A549 (cell line): ENCODE results near the gene RBM47. TPM values are rescaled to one million over a fixed set of nuclear protein-coding genes. Genes with fewer than 3 reads are reported as not detected.

Source experiments
- ATAC-seq, 2 experiments: fragments of 200-7000 bp in 1 of 2; fragments of >200 bp in 1 of 2; cut with Nextera tagmentation in 1 of 2; cut with Tn5 transposase in 1 of 2; 3 replicates each; pipeline versions ENCODE4 v1.8.0 to v1.9.1; 2018 to 2020; ENCODE audit warnings: mild to moderate bottlenecking in 1 of 2, moderate library complexity in 1 of 2
- CTCF ChIA-PET: fragments of 300-600 bp; sonication (Branson Sonifier 250); formaldehyde crosslinking; extraction: SDS; loops from one replicate; lab custom pipeline; 2021; ENCODE audit warnings: antibody characterized with exemption, inconsistent platforms; lab: Yijun Ruan, JAX
- POLR2A ChIA-PET: fragments of 350-600 bp; formaldehyde crosslinking; extraction: SDS; loops from one replicate; lab custom pipeline; 2021; ENCODE audit warnings: antibody characterized with exemption, inconsistent platforms; lab: Yijun Ruan, JAX
- DNase-seq, 2 experiments: peaks; one replicate each; pipeline versions ENCODE4 v3.0.0 to v3.0.0-alpha.2; 2011 to 2016; ENCODE audit warnings: low read depth in 1 of 2, low spot score in 1 of 2
- FAIRE-seq: peaks from 2 replicates; lab custom pipeline; 2011; peaks lifted over from hg19 to GRCh38; lab: Jason Lieb, UNC
- H3K27ac ChIP-seq, 2 experiments: fragments of >200 bp; sonication (Bioruptor Twin); formaldehyde crosslinking; 3 replicates each; pipeline ENCODE4 v1.5.1; 2016 to 2017
- H3K4me1 ChIP-seq: fragments of >200 bp; sonication (Bioruptor Twin); formaldehyde crosslinking; 3 replicates; pipeline ENCODE4 v1.6.1; 2016
- H3K4me2 ChIP-seq: fragments of >200 bp; sonication (Bioruptor Twin); formaldehyde crosslinking; 3 replicates; pipeline ENCODE4 v1.6.1; 2016
- H3K4me3 ChIP-seq: fragments of >200 bp; sonication (Bioruptor Twin); formaldehyde crosslinking; 3 replicates; pipeline ENCODE4 v1.5.1; 2016
- H3K9me3 ChIP-seq: fragments of >200 bp; sonication (Bioruptor Twin); formaldehyde crosslinking; 3 replicates; pipeline ENCODE4 v1.6.1; 2016
- BHLHE40 ChIP-seq: IDR thresholded peaks from 2 replicates; pipeline ENCODE4 v1.6.1; 2012; ENCODE audit warnings: low read depth, low read length, inconsistent platforms
- CBX8 ChIP-seq: fragments of 200-600 bp; sonication (generic); IDR thresholded peaks from 2 replicates; pipeline ENCODE4 v1.6.1; 2016
- CEBPB ChIP-seq, 2 experiments: fragments of >200 bp in 1 of 2; sonication (Bioruptor Twin) in 1 of 2; formaldehyde crosslinking in 1 of 2; IDR thresholded peaks; 2 replicates each; pipeline ENCODE4 v1.6.1; 2012 to 2016
- CHD2 ChIP-seq: fragments of 150-350 bp; IDR thresholded peaks from 2 replicates; pipeline ENCODE4 v1.6.1; 2014; ENCODE audit warnings: low read length; ENCODE audit not compliant: partially characterized antibody
- EHF ChIP-seq: fragments of 250-450 bp; sonication (Bioruptor Pico); IDR thresholded peaks from 2 replicates; pipeline ENCODE4 v1.5.0; 2020; ENCODE audit warnings: mild to moderate bottlenecking
- EHMT2 ChIP-seq: fragments of 200-600 bp; sonication (generic); IDR thresholded peaks from 2 replicates; pipeline ENCODE4 v1.6.1; 2016; ENCODE audit warnings: antibody characterized with exemption, low read depth, mild to moderate bottlenecking, moderate library complexity
- ELK1 ChIP-seq: fragments of 150-350 bp; IDR thresholded peaks from 2 replicates; pipeline ENCODE4 v1.6.1; 2014; ENCODE audit warnings: low read depth, mild to moderate bottlenecking, low read length
- FOSL2 ChIP-seq, 2 experiments: fragments of 450-650 bp in 1 of 2; fragments of >200 bp in 1 of 2; sonication (Bioruptor Twin) in 1 of 2; formaldehyde crosslinking; IDR thresholded peaks; 2 replicates each; pipeline versions ENCODE4 v1.5.0 to v1.6.1; 2016 to 2020; ENCODE audit warnings: mild to moderate bottlenecking in 1 of 2, moderate library complexity in 1 of 2
- FOXS1 ChIP-seq: fragments of 250-450 bp; sonication (Bioruptor Pico); IDR thresholded peaks from 2 replicates; pipeline ENCODE4 v1.5.0; 2020; ENCODE audit warnings: mild to moderate bottlenecking, moderate library complexity
- HDAC2 ChIP-seq: fragments of 200-600 bp; sonication (generic); IDR thresholded peaks from 2 replicates; pipeline ENCODE4 v1.6.1; 2016
- HEYL ChIP-seq: fragments of 250-450 bp; sonication (Bioruptor Pico); IDR thresholded peaks from 2 replicates; pipeline ENCODE4 v1.8.0; 2021; ENCODE audit warnings: mild to moderate bottlenecking, moderate library complexity
- HMGXB4 ChIP-seq: fragments of 250-450 bp; sonication (Bioruptor Pico); IDR thresholded peaks from 2 replicates; pipeline ENCODE4 v1.5.0; 2021; ENCODE audit warnings: mild to moderate bottlenecking, moderate library complexity, borderline replicate concordance
- HOXB13 ChIP-seq: fragments of 250-450 bp; sonication (Bioruptor Pico); IDR thresholded peaks from 2 replicates; pipeline ENCODE4 v1.5.0; 2020; ENCODE audit warnings: low read depth, mild to moderate bottlenecking, moderate library complexity
- JUN ChIP-seq, 2 experiments: fragments of >200 bp; sonication (Bioruptor Twin); formaldehyde crosslinking; IDR thresholded peaks; 2 replicates in 1 of 2; 3 replicates in 1 of 2; pipeline ENCODE4 v1.6.1; 2016 to 2017
- KDM1A ChIP-seq: fragments of 200-600 bp; sonication (generic); IDR thresholded peaks from 2 replicates; pipeline ENCODE4 v1.6.1; 2016; ENCODE audit warnings: low read depth, mild to moderate bottlenecking
- NPAS2 ChIP-seq: fragments of 250-450 bp; sonication (Bioruptor Pico); IDR thresholded peaks from 2 replicates; pipeline ENCODE4 v1.8.0; 2022; ENCODE audit warnings: mild to moderate bottlenecking, moderate library complexity, borderline replicate concordance
- POLR2A ChIP-seq: IDR thresholded peaks from 2 replicates; pipeline ENCODE4 v1.6.1; 2012; ENCODE audit warnings: mild to moderate bottlenecking, low read length
- POLR2AphosphoS2 ChIP-seq: conservative IDR thresholded peaks from 2 replicates; pipeline ENCODE4 v1.6.1; 2012; ENCODE audit warnings: low read length, improper control_type of control experiment, inconsistent platforms
- RCOR1 ChIP-seq: fragments of 150-350 bp; IDR thresholded peaks from 2 replicates; pipeline ENCODE4 v1.6.1; 2014; ENCODE audit warnings: antibody characterized with exemption, low read length, low read depth
- REST ChIP-seq: fragments of 200-600 bp; sonication (generic); IDR thresholded peaks from 2 replicates; pipeline ENCODE4 v1.6.1; 2016; ENCODE audit warnings: antibody characterized with exemption, mild to moderate bottlenecking, moderate library complexity
- SREBF2 ChIP-seq: fragments of 450-650 bp; IDR thresholded peaks from 2 replicates; pipeline ENCODE4 v1.6.1; 2014; ENCODE audit warnings: mild to moderate bottlenecking, moderate library complexity
- TFCP2L1 ChIP-seq: fragments of 250-450 bp; sonication (Bioruptor Pico); IDR thresholded peaks from 2 replicates; pipeline ENCODE4 v1.5.0; 2021; ENCODE audit warnings: mild to moderate bottlenecking
- TP53 ChIP-seq: fragments of 250-450 bp; sonication (Bioruptor Pico); IDR thresholded peaks from 2 replicates; pipeline ENCODE4 v1.5.0; 2021; ENCODE audit warnings: mild to moderate bottlenecking, moderate library complexity
- ZC3H11A ChIP-seq: fragments of 450-650 bp; IDR thresholded peaks from 2 replicates; pipeline ENCODE4 v1.6.1; 2014; ENCODE audit warnings: antibody characterized with exemption, mild to moderate bottlenecking
- WGBS: methylation state at CpG from one replicate; pipeline ENCODE4 v1.1.6; 2017; ENCODE audit errors: missing lambda C conversion rate; 5-methylcytosine and 5-hydroxymethylcytosine counted together
- polyA plus RNA-seq, 4 experiments: library from polyadenylated mRNA; depleted of rRNA in 3 of 4; stranded (reverse); fragments of >200 nt; fragmentation: RNase III in 1 of 4; extraction: RNeasy Plus Mini Kit Qiagen cat#74134 plus additional on column Dnase treatment in 1 of 4; gene quantifications; 2 replicates in 3 of 4; 3 replicates in 1 of 4; pipeline ENCODE4 v1.2.3, GENCODE V29; 2011 to 2017
- TF ChIP-seq, protein P1 (sequence below): fragments of >200 bp; sonication (Bioruptor Twin); formaldehyde crosslinking; IDR thresholded peaks from 2 replicates; pipeline ENCODE4 v1.6.1; 2016
- TF ChIP-seq, protein P2 (sequence below): fragments of >200 bp; sonication (Bioruptor Twin); formaldehyde crosslinking; IDR thresholded peaks from 3 replicates; pipeline ENCODE4 v1.6.1; 2016
- TF ChIP-seq, protein P3 (sequence below): fragments of 450-650 bp; IDR thresholded peaks from 2 replicates; pipeline ENCODE4 v1.6.1; 2014; ENCODE audit warnings: antibody characterized with exemption

Gene RBM47
- polyA plus RNA-seq, 2 of the 4 experiments (the other 2 are of a cell fraction), result 38.1 to 43.3 TPM

DNA sequence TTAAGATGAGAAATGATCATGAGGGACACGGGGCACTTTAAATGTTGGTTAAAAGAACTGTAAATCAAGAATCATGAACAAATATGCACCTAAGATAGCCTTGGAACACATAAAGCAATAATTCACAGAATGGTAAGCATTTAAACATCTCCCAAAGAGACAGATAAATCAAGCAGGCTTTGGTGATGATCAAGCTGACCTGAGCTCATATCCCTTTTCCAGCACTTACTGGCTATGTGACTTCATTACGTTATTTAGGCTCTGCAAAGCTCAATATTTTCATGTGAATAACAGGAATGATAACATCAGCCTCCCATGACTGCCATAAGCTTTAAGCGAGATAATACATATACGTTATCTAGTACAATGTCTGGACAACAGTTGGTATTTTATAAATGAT lies 239.7 kb downstream of the RBM47 start (continued):
- no peak for TF ChIP-seq REST
- no peak for TF ChIP-seq CBX8
- no peak for TF ChIP-seq RCOR1
- no peak for TF ChIP-seq SREBF2
- no peak for TF ChIP-seq CEBPB (IDR thresholded peaks at IDR 0.05)
- TF ChIP-seq HEYL (CRISPR knock-in tag), result no peak
- no peak for TF ChIP-seq BHLHE40
- TF ChIP-seq HOXB13, result no peak
- no peak for TF ChIP-seq EHF (CRISPR knock-in tag)

DNA sequence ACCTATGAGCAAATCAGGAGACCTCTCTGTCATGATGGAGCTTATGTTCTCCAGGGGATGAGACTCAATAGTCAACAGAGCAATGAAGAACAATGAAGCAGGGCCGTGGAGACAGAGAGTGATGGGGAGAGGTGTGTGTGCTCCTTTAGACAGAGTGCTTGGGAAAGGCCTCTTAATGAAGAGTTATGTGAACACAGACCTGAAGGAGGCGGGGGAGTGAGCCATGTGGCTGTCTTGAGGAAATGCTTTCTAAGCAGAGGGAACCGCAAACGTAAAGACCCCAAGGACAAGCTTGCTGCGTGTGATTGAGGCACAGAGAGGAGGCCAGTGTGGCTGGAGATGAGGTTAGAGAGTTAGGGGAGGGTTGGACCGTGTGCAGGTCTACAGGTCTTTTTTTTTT lies 241.4 kb downstream of the RBM47 start:
- DNase-seq (no peak), FAIRE-seq (no peak), ATAC-seq (no peak)
- ChIA-PET CTCF (interaction anchor here (0.7 kb wide), 1 partner anchor 163 kb away, joined by 3 read pairs; no protein-coding TSS in a partner anchor), POLR2A (no interaction called here)
- Histone ChIP-seq H3K4me2 (no peak overlapping the region), H3K4me3 (no peak overlapping the region), H3K4me1 (no peaks in the 10 kb centered on the region), H3K9me3 (no peaks in the 10 kb centered on the region), H3K27ac (no peak overlapping the region)
- WGBS, result 78% methylated on average over 6 of the region's 6 CpGs
- no peak for TF ChIP-seq CBX8
- TF ChIP-seq, protein P1, sequence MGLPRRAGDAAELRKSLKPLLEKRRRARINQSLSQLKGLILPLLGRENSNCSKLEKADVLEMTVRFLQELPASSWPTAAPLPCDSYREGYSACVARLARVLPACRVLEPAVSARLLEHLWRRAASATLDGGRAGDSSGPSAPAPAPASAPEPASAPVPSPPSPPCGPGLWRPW, result no peak
- TF ChIP-seq NPAS2 (CRISPR knock-in tag), result no peak
- no peak for TF ChIP-seq JUN (IDR thresholded peaks at IDR 0.05)
- no peak for TF ChIP-seq POLR2A
- no peak for TF ChIP-seq HDAC2

- ATAC-seq (no peak), DNase-seq (no peak), FAIRE-seq (no peak)
- TF ChIP-seq FOXS1 (CRISPR knock-in tag), result no peak
- TF ChIP-seq EHF (CRISPR knock-in tag), result no peak
- TF ChIP-seq HDAC2, result no peak
- no peak for TF ChIP-seq POLR2A
- TF ChIP-seq TFCP2L1 (CRISPR knock-in tag), result no peak
- no peak for TF ChIP-seq KDM1A
- TF ChIP-seq FOSL2 (IDR thresholded peaks at IDR 0.05), result no peak
- TF ChIP-seq FOSL2 (CRISPR knock-in tag; IDR thresholded peaks at IDR 0.05), result no peak
- TF ChIP-seq, protein P2, sequence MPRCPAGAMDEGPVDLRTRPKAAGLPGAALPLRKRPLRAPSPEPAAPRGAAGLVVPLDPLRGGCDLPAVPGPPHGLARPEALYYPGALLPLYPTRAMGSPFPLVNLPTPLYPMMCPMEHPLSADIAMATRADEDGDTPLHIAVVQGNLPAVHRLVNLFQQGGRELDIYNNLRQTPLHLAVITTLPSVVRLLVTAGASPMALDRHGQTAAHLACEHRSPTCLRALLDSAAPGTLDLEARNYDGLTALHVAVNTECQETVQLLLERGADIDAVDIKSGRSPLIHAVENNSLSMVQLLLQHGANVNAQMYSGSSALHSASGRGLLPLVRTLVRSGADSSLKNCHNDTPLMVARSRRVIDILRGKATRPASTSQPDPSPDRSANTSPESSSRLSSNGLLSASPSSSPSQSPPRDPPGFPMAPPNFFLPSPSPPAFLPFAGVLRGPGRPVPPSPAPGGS, result no peak
- TF ChIP-seq ZC3H11A, result no peak
- TF ChIP-seq CHD2, result no peak
- TF ChIP-seq, protein P3, sequence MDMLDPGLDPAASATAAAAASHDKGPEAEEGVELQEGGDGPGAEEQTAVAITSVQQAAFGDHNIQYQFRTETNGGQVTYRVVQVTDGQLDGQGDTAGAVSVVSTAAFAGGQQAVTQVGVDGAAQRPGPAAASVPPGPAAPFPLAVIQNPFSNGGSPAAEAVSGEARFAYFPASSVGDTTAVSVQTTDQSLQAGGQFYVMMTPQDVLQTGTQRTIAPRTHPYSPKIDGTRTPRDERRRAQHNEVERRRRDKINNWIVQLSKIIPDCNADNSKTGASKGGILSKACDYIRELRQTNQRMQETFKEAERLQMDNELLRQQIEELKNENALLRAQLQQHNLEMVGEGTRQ, result no peak
- TF ChIP-seq POLR2AphosphoS2, result no peak
- no peak for TF ChIP-seq HEYL (CRISPR knock-in tag)
- TF ChIP-seq HMGXB4 (CRISPR knock-in tag), result no peak
- TF ChIP-seq, protein P1, result no peak
- no peak for TF ChIP-seq ELK1
- no peak for TF ChIP-seq TP53
- no peak for TF ChIP-seq NPAS2 (CRISPR knock-in tag)
- no peak for TF ChIP-seq EHMT2
- CTCF ChIA-PET, result no interaction called here
- no peak overlapping the region for H3K4me2 ChIP-seq
- WGBS, result 44% methylated on average over 2 of the region's 5 CpGs
- H3K4me1 ChIP-seq, result no peaks in the 10 kb centered on the region; the same call in 2 of the 3 replicates
- no peak overlapping the region for H3K4me3 ChIP-seq
- H3K27ac ChIP-seq, result no peak overlapping the region
- H3K9me3 ChIP-seq, result no peaks in the 10 kb centered on the region
- POLR2A ChIA-PET, result no interaction called here
These were observed 249.0 kb downstream of the RBM47 start for GRCh38 chr4:40380647-40381046.
